GM18951 (cell line): Measurements from ENCODE around the gene BSDC1.
"Not testable (repeated sequence)": the region's sequence is repeated elsewhere in the genome, so short reads cannot be mapped to it uniquely, and the experiment has no call there.

Experiments used
- POLR2A ChIP-seq: IDR thresholded peaks from 4 replicates; pipeline ENCODE4 v1.6.1; 2011; ENCODE audit warnings: mild to moderate bottlenecking; ENCODE audit not compliant: insufficient read length, insufficient read depth; ENCODE audit errors: extremely low read depth
- in situ Hi-C: fragments of 300-500 bp; cut with MboI; formaldehyde crosslinking; loops from one replicate; pipeline ENCODE4 v1.12.0; 2022; ENCODE audit warnings: low sequenced_read_pairs, mixed read lengths, inconsistent platforms; ENCODE audit not compliant: unreplicated experiment

Gene BSDC1

GRCh38 chr1:32361674-32362473 is 32.4 kb downstream of the BSDC1 start:
- in situ Hi-C loops, result no loop called here
- TF ChIP-seq POLR2A, result peak; percentile 21

- in situ Hi-C loops, result no loop called here
- no peak for TF ChIP-seq POLR2A
These were observed 33.0 kb downstream of the BSDC1 start for GRCh38 chr1:32361308-32361673.

- no peak for TF ChIP-seq POLR2A
- in situ Hi-C loops, result no loop called here
These were observed 35.8 kb downstream of the BSDC1 start for GRCh38 chr1:32358435-32358834.

- no peak for TF ChIP-seq POLR2A
- in situ Hi-C loops, result no loop called here
These were observed 36.6 kb downstream of the BSDC1 start for GRCh38 chr1:32357614-32358013.

GRCh38 chr1:32356478-32356877 is 37.8 kb downstream of the BSDC1 start:
- in situ Hi-C loops, result no loop called here

GRCh38 chr1:32355778-32356177 is 38.5 kb downstream of the BSDC1 start:
- in situ Hi-C loops, result not testable (repeated sequence)

More at GRCh38 chr1:32356478-32356877, 37.8 kb downstream of the BSDC1 start:
- no peak for TF ChIP-seq POLR2A

GRCh38 chr1:32353886-32354570 is 40.2 kb downstream of the BSDC1 start:
- in situ Hi-C loops, result no loop called here
- TF ChIP-seq POLR2A, result no peak

GRCh38 chr1:32353431-32353830 is 40.8 kb downstream of the BSDC1 start:
- in situ Hi-C loops, result no loop called here
- no peak for TF ChIP-seq POLR2A

- no peak for TF ChIP-seq POLR2A
- in situ Hi-C loops, result no loop called here
These were observed 41.3 kb downstream of the BSDC1 start for GRCh38 chr1:32352831-32353383.

GRCh38 chr1:32352239-32352745 is 41.9 kb downstream of the BSDC1 start:
- in situ Hi-C loops, result no loop called here
- no peak for TF ChIP-seq POLR2A

- in situ Hi-C loops, result no loop called here
- peak; percentile 85 for TF ChIP-seq POLR2A
These were observed 42.6 kb downstream of the BSDC1 start for GRCh38 chr1:32351399-32352238.

- TF ChIP-seq POLR2A, result no peak
- in situ Hi-C loops, result no loop called here
These were observed 43.3 kb downstream of the BSDC1 start for GRCh38 chr1:32350785-32351398.
